IPS DF 6.9 (cell line): ENCODE data around the gene SLCO4A1.

Source experiments
- DNase-seq: peaks from one replicate; pipeline ENCODE4 v3.0.0-alpha.2; 2013; ENCODE audit warnings: low read depth, low spot score
- H3K27ac ChIP-seq: one replicate; pipeline ENCODE4 v1.5.1; 2013; ENCODE audit warnings: low read length, control low read depth
- H3K27me3 ChIP-seq: 2 replicates; pipeline ENCODE4 v1.6.1; 2013; ENCODE audit warnings: mild to moderate bottlenecking, low read length; ENCODE audit not compliant: control insufficient read depth, insufficient read depth
- H3K36me3 ChIP-seq: 2 replicates; pipeline ENCODE4 v1.6.1; 2013; ENCODE audit warnings: low read length; ENCODE audit not compliant: control insufficient read depth, insufficient read depth
- H3K4me1 ChIP-seq: 2 replicates; pipeline ENCODE4 v1.6.1; 2013; ENCODE audit warnings: low read length; ENCODE audit not compliant: control insufficient read depth, insufficient read depth
- H3K4me3 ChIP-seq: 2 replicates; pipeline ENCODE4 v1.5.1; 2013; ENCODE audit warnings: mild to moderate bottlenecking, low read length
- H3K9me3 ChIP-seq: 2 replicates; pipeline ENCODE4 v1.6.1; 2013; ENCODE audit warnings: low read length, inconsistent platforms; ENCODE audit not compliant: control insufficient read depth, insufficient read depth
- WGBS: extraction: QIAGEN DNeasy Blood & Tissue Kit; methylation state at CpG from one replicate; pipeline ENCODE4 v1.1.7; 2013; ENCODE audit warnings: mixed read lengths, missing lambda C conversion rate; ENCODE audit not compliant: insufficient read length, insufficient coverage; 5-methylcytosine and 5-hydroxymethylcytosine counted together

The SLCO4A1 gene

GRCh38 chr20:62616728-62617621 lies 25.3 kb upstream of the SLCO4A1 start:
- no CpG with 5 or more reads among the region's 26 CpGs for WGBS
- Histone ChIP-seq H3K9me3 (no peaks in the 10 kb centered on the region), H3K4me3 (no peak overlapping the region), H3K36me3 (no peaks in the 10 kb centered on the region; the same call in 1 of the 2 replicates), H3K27me3 (no peaks in the 10 kb centered on the region), H3K4me1 (0 out of 2 replicates have a peak, but pooled peaks cover 6% of the 10 kb centered on the region), H3K27ac (no peak overlapping the region)
- DNase-seq = no peak

GRCh38 chr20:62617711-62618483 lies 24.4 kb upstream of the SLCO4A1 start:
- WGBS = no CpG with 5 or more reads among the region's 23 CpGs
- H3K9me3 ChIP-seq = no peaks in the 10 kb centered on the region
- H3K36me3 ChIP-seq = no peaks in the 10 kb centered on the region; the same call in 1 of the 2 replicates
- no peak overlapping the region for H3K4me3 ChIP-seq
- no peak for DNase-seq
- H3K27me3 ChIP-seq = no peaks in the 10 kb centered on the region
- peaks cover 8% of the 10 kb centered on the region for H3K4me1 ChIP-seq
- H3K27ac ChIP-seq = no peak overlapping the region

GRCh38 chr20:62618611-62619529 lies 23.4 kb upstream of the SLCO4A1 start:
- WGBS = no CpG with 5 or more reads among the region's 26 CpGs
- H3K9me3 ChIP-seq = no peaks in the 10 kb centered on the region
- no peaks in the 10 kb centered on the region for H3K27me3 ChIP-seq
- no peak overlapping the region for H3K27ac ChIP-seq
- no peaks in the 10 kb centered on the region; the same call in 1 of the 2 replicates for H3K36me3 ChIP-seq
- peaks cover 15% of the 10 kb centered on the region for H3K4me1 ChIP-seq
- no peak for DNase-seq
- no peak overlapping the region for H3K4me3 ChIP-seq

GRCh38 chr20:62620625-62621024 lies 21.7 kb upstream of the SLCO4A1 start:
- Histone ChIP-seq H3K4me3 (no peak overlapping the region), H3K4me1 (peaks cover 18% of the 10 kb centered on the region), H3K27ac (no peak overlapping the region), H3K27me3 (no peaks in the 10 kb centered on the region), H3K36me3 (no peaks in the 10 kb centered on the region; the same call in 1 of the 2 replicates), H3K9me3 (no peaks in the 10 kb centered on the region)
- no peak for DNase-seq
- WGBS = no CpG with 5 or more reads among the region's 13 CpGs

GRCh38 chr20:62621251-62622110 lies 20.8 kb upstream of the SLCO4A1 start:
- no peak overlapping the region for H3K27ac ChIP-seq
- no peak overlapping the region for H3K4me3 ChIP-seq
- no peaks in the 10 kb centered on the region; the same call in 1 of the 2 replicates for H3K36me3 ChIP-seq
- no peaks in the 10 kb centered on the region for H3K27me3 ChIP-seq
- no CpG with 5 or more reads among the region's 34 CpGs for WGBS
- no peaks in the 10 kb centered on the region for H3K9me3 ChIP-seq
- H3K4me1 ChIP-seq = peaks cover 18% of the 10 kb centered on the region
- DNase-seq = no peak

GRCh38 chr20:62622178-62622876 lies 20.0 kb upstream of the SLCO4A1 start:
- no peaks in the 10 kb centered on the region for H3K9me3 ChIP-seq
- H3K36me3 ChIP-seq = no peaks in the 10 kb centered on the region; the same call in 1 of the 2 replicates
- no peak for DNase-seq
- H3K27ac ChIP-seq = no peak overlapping the region
- H3K4me3 ChIP-seq = no peak overlapping the region
- H3K27me3 ChIP-seq = no peaks in the 10 kb centered on the region
- H3K4me1 ChIP-seq = peaks cover 18% of the 10 kb centered on the region
- WGBS = no CpG with 5 or more reads among the region's 25 CpGs

- Histone ChIP-seq H3K27ac (no peak overlapping the region), H3K36me3 (no peaks in the 10 kb centered on the region; the same call in 1 of the 2 replicates), H3K9me3 (no peaks in the 10 kb centered on the region), H3K4me3 (no peak overlapping the region), H3K27me3 (no peaks in the 10 kb centered on the region), H3K4me1 (peaks cover 18% of the 10 kb centered on the region)
- no CpG with 5 or more reads among the region's 29 CpGs for WGBS
- DNase-seq = no peak
These were observed 19.3 kb upstream of the SLCO4A1 start for GRCh38 chr20:62622877-62623487.

- Histone ChIP-seq H3K9me3 (no peaks in the 10 kb centered on the region), H3K27me3 (no peaks in the 10 kb centered on the region), H3K27ac (no peak overlapping the region), H3K36me3 (no peaks in the 10 kb centered on the region; the same call in 1 of the 2 replicates), H3K4me3 (no peak overlapping the region), H3K4me1 (peaks cover 21% of the 10 kb centered on the region)
- WGBS = no CpG with 5 or more reads among the region's 23 CpGs
- DNase-seq = no peak
These were observed 18.6 kb upstream of the SLCO4A1 start for GRCh38 chr20:62623488-62624324.
